Upper lobe of left lung (tissue), 6 donors: Measurements from ENCODE around the gene ZC3H8. TPM values are rescaled to one million over a fixed set of nuclear protein-coding genes. Genes with fewer than 3 reads are reported as not detected.

Source experiments
- ATAC-seq, 2 donors: fragments of 200-7000 bp; cut with Tn5 transposase; one replicate each; pipeline ENCODE4 v1.9.1; 2022; ENCODE audit warnings: mild to moderate bottlenecking in 2 of 2, moderate library complexity in 2 of 2; ENCODE audit not compliant: low FRiP score in 2 of 2
- DNase-seq, 2 donors: peaks; one replicate each; pipeline ENCODE4 v3.0.0-alpha.2; 2019 to 2020
- H3K27ac ChIP-seq, 4 donors: fragments of 200-600 bp; sonication (generic); one replicate each; pipeline ENCODE4 v1.5.1; 2016 to 2019
- H3K27me3 ChIP-seq, 4 donors: fragments of 200-600 bp; sonication (generic); one replicate each; pipeline ENCODE4 v1.5.1; 2017 to 2019
- H3K36me3 ChIP-seq, 4 donors: fragments of 200-600 bp; sonication (generic); one replicate each; pipeline ENCODE4 v1.5.1; 2016 to 2019
- H3K4me1 ChIP-seq, 4 donors: fragments of 200-600 bp; sonication (generic); one replicate each; pipeline ENCODE4 v1.5.1; 2018 to 2019
- H3K4me3 ChIP-seq, 4 donors: fragments of 200-600 bp; sonication (generic); one replicate each; pipeline ENCODE4 v1.5.1; 2017 to 2019; ENCODE audit warnings: mild to moderate bottlenecking in 2 of 4, moderate library complexity in 1 of 4
- H3K9me3 ChIP-seq, 4 donors: fragments of 200-600 bp; sonication (generic); one replicate each; pipeline ENCODE4 v1.5.1; 2018 to 2019
- EP300 ChIP-seq, 4 donors: sonication (generic); formaldehyde crosslinking; IDR thresholded peaks; one replicate each; pipeline ENCODE4 v1.5.1; 2017; ENCODE audit warnings: antibody characterized with exemption in 4 of 4, control low read depth in 2 of 4
- POLR2A ChIP-seq, 4 donors: fragments of 450-650 bp; IDR thresholded peaks; one replicate each; pipeline ENCODE4 v1.5.1; 2016 to 2017; ENCODE audit warnings: antibody characterized with exemption in 4 of 4, mild to moderate bottlenecking in 2 of 4
- POLR2AphosphoS5 ChIP-seq, 2 donors: sonication (generic); formaldehyde crosslinking; IDR thresholded peaks; one replicate each; pipeline ENCODE4 v1.5.1; 2017; ENCODE audit warnings: antibody characterized with exemption in 2 of 2
- WGBS, 2 donors: methylation state at CpG; one replicate each; pipeline ENCODE4 v1.1.5; 2017 to 2018; 5-methylcytosine and 5-hydroxymethylcytosine counted together
- total RNA-seq, 6 donors: library from RNA; depleted of rRNA in 4 of 6; stranded (reverse); fragments of >200 nt in 4 of 6; gene quantifications; one replicate each; pipeline versions ENCODE4 v1.1.0 to v1.2.1, GENCODE V29; 2016 to 2021
- TF ChIP-seq, protein P1 (sequence below), 6 experiments: fragments of 450-650 bp in 4 of 6; fragments of 200-600 bp in 2 of 6; sonication (generic) in 2 of 6; IDR thresholded peaks; one replicate each; pipeline ENCODE4 v1.5.1; 2016 to 2019; ENCODE audit warnings: antibody characterized with exemption in 6 of 6
- donor health status: DM: no; HTN: no; CAD: no; lungs with moderate emphysema.
- donor health status: DM: no; HTN: yes; CAD: no; lungs with severe emphysema.

The ZC3H8 gene
- total RNA-seq, 6 donors from 2014 or later = 4.3 to 92.2 (median 10.1) TPM

DNA sequence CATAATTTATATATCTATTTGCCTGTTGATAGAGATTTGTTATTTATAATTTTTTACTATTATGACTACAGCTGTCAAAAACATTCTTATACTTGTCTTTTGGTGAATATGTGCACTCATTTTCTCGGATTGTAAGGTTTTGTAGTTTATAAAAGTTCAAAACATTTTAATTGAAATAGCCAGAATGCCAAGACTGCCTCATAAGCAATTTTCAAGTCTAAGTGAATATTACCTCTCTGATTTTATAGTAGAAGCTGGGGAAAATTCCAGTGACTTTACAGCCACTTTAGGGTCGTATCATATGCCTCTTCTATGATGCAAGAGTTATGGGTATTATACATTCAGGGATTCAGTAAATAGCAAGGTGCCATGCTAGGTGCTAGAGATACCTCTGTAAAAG is 41.6 kb upstream of the ZC3H8 start:
- H3K9me3 ChIP-seq = no peaks in the 10 kb centered on the region
- H3K4me1 ChIP-seq = no peaks in the 10 kb centered on the region
- H3K36me3 ChIP-seq = no peaks in the 10 kb centered on the region
- no peaks in the 10 kb centered on the region for H3K27me3 ChIP-seq
- TF ChIP-seq, protein P1, sequence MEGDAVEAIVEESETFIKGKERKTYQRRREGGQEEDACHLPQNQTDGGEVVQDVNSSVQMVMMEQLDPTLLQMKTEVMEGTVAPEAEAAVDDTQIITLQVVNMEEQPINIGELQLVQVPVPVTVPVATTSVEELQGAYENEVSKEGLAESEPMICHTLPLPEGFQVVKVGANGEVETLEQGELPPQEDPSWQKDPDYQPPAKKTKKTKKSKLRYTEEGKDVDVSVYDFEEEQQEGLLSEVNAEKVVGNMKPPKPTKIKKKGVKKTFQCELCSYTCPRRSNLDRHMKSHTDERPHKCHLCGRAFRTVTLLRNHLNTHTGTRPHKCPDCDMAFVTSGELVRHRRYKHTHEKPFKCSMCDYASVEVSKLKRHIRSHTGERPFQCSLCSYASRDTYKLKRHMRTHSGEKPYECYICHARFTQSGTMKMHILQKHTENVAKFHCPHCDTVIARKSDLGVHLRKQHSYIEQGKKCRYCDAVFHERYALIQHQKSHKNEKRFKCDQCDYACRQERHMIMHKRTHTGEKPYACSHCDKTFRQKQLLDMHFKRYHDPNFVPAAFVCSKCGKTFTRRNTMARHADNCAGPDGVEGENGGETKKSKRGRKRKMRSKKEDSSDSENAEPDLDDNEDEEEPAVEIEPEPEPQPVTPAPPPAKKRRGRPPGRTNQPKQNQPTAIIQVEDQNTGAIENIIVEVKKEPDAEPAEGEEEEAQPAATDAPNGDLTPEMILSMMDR (IDR thresholded peaks at IDR 0.05) = no peak
- TF ChIP-seq EP300 (IDR thresholded peaks at IDR 0.05) = no peak
- no peak for TF ChIP-seq POLR2A (IDR thresholded peaks at IDR 0.05)
- no peak for TF ChIP-seq POLR2AphosphoS5 (IDR thresholded peaks at IDR 0.05)
- no peak overlapping the region for H3K4me3 ChIP-seq
- ATAC-seq (no peak), DNase-seq (no peak)
- H3K27ac ChIP-seq = no peak overlapping the region
- 80 to 89% methylated on average over 2 of the region's 2 CpGs for WGBS, 2 donors

DNA sequence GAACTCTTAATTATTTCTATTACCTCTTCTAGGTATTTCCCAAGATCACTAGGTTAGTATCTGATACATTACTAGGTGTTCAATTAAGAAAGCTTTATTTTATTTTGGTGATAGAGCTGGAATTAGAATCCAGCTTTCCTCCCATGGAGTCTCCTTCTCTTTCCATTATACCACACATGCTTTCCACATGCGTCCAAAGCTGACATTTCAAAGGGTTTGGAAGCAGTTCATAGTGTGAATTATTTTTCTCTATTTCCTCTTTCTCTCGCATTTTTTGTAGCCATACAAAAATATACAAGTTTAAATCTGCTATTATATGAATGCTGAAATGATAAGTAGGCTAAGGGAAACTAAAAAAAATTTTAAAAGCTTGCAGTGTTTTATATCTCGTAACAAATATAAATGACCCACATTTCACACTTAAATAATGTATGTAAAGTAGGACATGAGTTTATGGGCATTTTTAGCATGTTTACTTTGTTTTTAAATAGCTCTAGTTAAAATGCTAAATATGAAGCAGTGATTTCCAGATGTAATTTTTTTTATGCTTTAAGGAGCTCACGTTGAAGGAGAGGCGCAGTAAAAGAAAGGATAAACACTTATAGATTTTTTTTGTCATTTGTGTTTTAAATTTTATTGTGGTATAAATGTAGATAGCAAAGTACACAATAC is 40.7 kb upstream of the ZC3H8 start:
- Histone ChIP-seq H3K4me3 (no peak overlapping the region), H3K36me3 (no peaks in the 10 kb centered on the region), H3K27ac (no peak overlapping the region), H3K4me1 (no peaks in the 10 kb centered on the region), H3K27me3 (no peaks in the 10 kb centered on the region), H3K9me3 (no peaks in the 10 kb centered on the region)
- TF ChIP-seq EP300 (IDR thresholded peaks at IDR 0.05) (no peak), POLR2A (IDR thresholded peaks at IDR 0.05) (no peak), POLR2AphosphoS5 (IDR thresholded peaks at IDR 0.05) (no peak)
- TF ChIP-seq, protein P1 (IDR thresholded peaks at IDR 0.05) = no peak
- DNase-seq (no peak), ATAC-seq (no peak)
- 75 to 82% methylated on average over 5 of the region's 5 CpGs for WGBS, 2 donors

DNA sequence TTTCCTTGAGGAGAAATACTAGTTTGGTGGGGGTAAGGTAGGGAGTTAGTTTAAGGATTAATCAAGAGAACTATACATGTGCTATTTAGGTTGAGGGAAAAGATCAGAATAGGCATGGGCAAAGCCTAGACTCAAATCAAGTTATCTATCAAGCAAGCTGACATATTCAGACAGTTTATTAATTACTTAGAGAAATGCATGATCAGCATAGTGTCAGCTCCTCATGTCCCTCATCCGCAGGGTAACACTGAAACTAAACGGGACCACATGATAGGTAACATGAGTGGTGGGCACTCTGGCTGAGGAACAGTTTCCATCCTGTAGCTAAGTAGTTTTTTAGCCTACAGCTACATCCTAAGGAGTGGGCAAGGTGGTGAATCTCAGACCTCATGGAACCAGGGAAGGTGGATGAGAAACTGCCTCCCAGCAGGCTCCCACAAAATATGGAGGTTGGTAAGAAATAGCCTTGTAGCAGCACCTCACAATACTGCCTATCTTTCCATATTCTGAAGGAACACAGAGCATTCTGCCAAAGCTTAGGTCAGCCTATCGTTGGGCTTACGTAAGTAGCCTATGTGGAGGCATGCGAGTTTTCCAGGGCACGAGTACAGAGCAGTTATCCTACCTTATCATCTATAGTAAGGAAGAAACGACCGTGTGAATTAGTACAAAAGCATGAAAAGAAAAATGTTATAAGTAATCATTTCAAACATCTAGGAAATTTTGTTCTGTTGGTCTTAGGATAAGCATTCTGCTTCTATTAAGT is 39.0 kb upstream of the ZC3H8 start:
- WGBS, 2 donors = 93 to 95% methylated on average over 8 of the region's 8 CpGs
- no peak overlapping the region for H3K4me3 ChIP-seq
- DNase-seq = no peak
- H3K27me3 ChIP-seq = no peaks in the 10 kb centered on the region
- TF ChIP-seq EP300 (IDR thresholded peaks at IDR 0.05) = no peak
- TF ChIP-seq, protein P1 (IDR thresholded peaks at IDR 0.05) = no peak
- no peak for TF ChIP-seq POLR2A (IDR thresholded peaks at IDR 0.05)
- no peak for TF ChIP-seq POLR2AphosphoS5 (IDR thresholded peaks at IDR 0.05)
- no peak overlapping the region for H3K27ac ChIP-seq
- H3K36me3 ChIP-seq = no peaks in the 10 kb centered on the region
- ATAC-seq = no peak
- H3K4me1 ChIP-seq = no peaks in the 10 kb centered on the region
- no peaks in the 10 kb centered on the region for H3K9me3 ChIP-seq

DNA sequence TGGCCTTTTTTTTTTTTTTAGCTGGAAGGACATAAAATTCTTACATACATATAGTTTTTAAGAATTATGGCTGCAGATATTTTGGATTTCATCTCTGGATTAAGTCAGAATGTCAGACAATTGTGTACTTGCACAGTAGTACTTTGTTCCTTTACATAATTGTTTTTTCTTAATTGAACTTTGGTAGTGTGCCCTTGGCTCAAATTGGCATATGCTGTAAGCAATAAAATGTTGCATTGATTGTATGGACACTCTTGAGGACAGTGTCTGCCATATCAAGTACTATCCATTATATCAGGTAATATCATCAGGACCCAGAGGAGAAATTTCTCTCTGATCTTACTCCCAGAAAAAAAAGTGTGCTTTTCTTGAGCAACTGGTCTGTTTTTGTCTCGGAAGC is 35.8 kb upstream of the ZC3H8 start:
- Histone ChIP-seq H3K4me3 (no peak overlapping the region), H3K36me3 (no peaks in the 10 kb centered on the region)
- WGBS, 2 donors = 65 to 69% methylated on average over 1 of the region's 1 CpG

More for the DNA sequence above, 35.8 kb upstream of the ZC3H8 start:
- no peak overlapping the region for H3K27ac ChIP-seq
- no peaks in the 10 kb centered on the region for H3K9me3 ChIP-seq
- ATAC-seq = no peak
- no peak for TF ChIP-seq EP300 (IDR thresholded peaks at IDR 0.05)
- no peak for TF ChIP-seq POLR2A (IDR thresholded peaks at IDR 0.05)
- TF ChIP-seq, protein P1 (IDR thresholded peaks at IDR 0.05) = no peak
- no peak for TF ChIP-seq POLR2AphosphoS5 (IDR thresholded peaks at IDR 0.05)
- H3K4me1 ChIP-seq = no peaks in the 10 kb centered on the region
- no peaks in the 10 kb centered on the region for H3K27me3 ChIP-seq
- no peak for DNase-seq
